ENCODE data around the gene CRHR2.

The CRHR2 gene

DNA sequence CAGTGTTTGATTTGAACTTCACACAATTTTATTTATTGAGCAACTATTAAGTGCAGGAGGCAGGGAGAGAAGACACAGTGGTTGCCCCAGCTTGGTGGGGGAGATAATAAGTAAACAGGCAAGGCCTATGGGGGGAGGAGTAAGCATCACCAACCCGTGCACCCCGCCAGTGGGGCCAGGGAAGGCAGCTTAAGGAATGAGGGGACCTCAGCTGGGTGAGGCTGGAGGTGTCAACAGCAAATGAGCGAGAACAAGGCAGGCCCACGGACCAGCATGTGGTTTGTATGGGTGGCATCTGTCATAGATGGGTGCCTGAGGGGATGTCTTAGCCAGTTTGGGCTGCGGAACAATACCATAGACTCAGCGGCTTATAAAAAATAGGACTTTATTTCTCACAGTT is 24.1 kb upstream of the CRHR2 start:
- DNase-seq = no peak

- DNase-seq = no peak
These were observed 23.3 kb upstream of the CRHR2 start for GRCh38 chr7:30705596-30705995.

DNA sequence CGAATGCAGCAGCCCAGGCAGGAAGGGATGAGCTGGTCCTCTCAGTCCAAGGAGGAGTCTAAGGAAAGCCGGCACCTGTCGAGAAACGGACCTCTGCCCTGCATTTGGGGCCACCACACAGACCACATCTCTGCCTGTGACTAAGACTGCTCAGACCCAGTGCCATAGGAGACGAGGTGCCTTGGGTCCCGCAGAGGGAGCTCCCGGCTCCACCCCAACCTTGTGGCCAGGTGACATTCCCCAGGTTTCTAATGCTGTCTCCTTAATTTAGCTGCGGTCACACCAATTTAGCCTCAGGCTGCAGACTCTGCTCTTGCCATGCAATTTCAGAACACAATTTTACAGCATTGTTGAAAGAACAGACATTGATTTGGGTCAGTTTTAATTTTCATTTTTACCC is 22.8 kb upstream of the CRHR2 start:
- DNase-seq = no peak

DNA sequence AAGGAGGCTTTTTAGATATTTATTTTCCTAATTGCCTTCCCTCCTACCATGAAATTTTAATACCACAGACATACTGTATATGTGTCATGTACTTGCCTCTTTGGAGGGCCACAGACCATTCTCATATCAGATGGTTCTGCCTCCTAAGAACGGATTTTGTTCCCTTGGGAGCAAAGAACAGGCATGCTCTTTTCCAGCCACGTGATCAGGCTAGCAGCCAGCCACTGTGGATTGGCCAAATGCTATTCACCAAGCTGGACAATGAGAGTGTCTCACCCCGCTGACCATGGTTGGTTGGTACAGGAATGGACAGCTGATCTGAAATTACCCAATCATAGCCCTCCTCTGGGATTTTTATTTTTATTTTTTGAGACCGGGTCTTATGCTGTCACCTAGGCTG is 21.5 kb upstream of the CRHR2 start:
- no peak for DNase-seq

- no peak for DNase-seq
These were observed 19.9 kb upstream of the CRHR2 start for GRCh38 chr7:30702200-30702599.

DNA sequence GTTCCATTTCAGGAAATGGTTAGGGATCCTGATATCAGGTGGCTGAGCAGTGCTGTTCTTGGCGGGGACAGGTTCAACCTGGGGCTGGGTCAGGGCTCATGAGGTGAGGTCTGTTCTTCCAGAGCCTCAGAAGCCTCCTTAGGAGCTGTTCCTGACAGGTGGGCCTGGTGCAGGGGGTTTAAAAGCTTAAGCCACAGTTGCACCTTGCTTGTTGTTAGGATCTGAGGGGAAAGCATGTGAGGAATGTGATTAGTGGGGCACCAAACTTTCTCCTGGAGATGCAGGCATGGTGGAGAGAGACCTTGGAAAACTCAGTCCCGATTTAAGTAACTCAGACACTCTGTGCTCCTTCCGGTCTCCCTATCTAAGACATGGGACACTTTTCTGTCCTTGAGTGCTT is 18.7 kb upstream of the CRHR2 start:
- DNase-seq = no peak

DNA sequence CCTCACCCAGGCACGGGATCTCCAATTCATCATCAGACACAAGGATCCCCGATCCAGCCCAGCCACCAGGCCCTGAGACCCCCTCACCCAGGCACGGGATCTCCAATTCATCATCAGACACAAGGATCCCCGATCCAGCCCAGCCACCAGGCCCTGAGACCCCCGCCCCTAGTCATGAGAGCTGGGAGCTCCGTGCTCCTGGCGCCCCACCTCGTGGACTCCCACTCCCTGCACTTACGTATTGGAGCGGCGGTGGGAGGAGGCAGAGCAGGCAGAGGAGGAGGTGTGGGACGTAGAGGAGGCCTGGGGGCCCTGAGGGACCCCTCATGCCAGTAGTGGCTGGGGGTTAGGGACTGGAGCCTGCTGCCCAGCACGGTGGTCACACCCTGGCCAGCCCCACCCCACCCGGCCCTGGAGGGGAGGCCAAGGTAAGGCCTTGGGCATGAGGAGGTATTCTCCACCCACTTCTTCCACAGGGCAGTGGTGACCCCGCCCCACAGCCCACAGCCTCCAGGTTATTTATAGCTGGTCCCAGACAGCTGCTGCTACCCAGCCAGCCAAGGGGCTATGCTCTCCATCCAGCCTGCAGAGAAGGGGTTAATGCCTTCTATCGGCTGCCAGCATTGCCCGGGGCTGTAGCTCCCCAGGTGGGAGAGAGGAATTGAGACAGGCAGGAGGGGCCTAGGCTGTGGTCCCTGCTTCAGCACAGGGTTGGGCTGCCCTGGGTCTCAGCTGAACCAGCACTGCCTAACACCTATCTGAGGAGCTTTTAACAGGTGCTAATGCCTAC is 17.6 kb upstream of the CRHR2 start:
- DNase-seq = no peak

DNA sequence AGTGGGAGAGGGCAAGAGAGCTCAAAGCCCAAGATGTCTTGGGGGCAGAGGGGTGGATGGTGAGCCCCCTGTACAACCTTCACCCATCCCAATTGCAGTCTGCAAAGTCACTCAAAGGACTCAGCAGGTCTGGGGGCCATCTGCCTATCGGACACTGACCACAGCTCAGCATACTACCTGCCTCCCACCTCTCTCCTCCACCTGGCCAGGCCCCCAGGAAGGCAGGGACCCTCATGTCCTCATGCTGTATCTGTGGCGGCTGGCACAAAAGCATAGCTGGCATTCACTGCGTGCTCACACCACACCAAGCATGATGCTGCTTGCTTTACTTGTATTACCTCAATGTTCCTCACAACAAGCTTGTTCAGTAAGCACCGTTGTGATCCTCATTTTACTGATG is 16.2 kb upstream of the CRHR2 start:
- DNase-seq = no peak

DNA sequence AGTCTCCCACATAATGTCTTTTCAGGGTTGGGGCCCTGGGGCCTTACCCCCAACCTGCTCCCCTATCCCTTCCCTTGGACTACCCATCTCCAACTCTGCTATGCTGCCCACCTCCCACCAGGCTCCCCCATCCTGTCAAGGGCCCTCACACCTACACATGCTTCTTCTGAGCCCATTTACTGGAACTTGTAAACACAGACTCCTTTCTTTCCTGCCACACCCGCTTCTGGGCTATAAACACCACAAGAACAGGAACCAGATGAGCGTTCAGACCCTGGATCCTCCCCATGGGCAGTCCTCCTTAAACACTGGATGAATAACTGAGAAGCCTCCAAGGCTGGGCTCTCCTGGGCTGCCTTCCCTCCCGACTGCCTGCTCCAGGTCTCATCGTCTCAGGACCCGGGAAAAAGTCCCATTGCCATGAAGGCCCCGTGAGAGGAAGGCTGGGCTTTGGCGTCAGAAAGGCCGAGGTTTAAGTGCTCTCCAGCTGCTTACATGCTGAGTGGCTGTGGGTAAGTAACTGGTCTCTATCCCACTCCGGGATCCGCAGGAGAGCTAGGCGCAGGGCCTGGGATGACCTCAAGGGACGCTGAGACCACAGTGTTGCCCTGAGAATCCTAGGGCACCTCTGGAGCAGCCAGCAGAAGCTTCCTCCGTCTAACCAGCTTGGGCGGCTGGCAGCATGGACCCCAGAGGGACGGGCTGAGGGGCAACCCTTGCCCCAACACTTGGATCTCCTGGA is 15.6 kb upstream of the CRHR2 start:
- no peak for DNase-seq

GRCh38 chr7:30694774-30695721 is 12.8 kb upstream of the CRHR2 start:
- no peak for DNase-seq

- DNase-seq = no peak
These were observed 12.0 kb upstream of the CRHR2 start for GRCh38 chr7:30694218-30694745.

GRCh38 chr7:30692882-30693281 is 10.6 kb upstream of the CRHR2 start:
- no peak for DNase-seq

DNA sequence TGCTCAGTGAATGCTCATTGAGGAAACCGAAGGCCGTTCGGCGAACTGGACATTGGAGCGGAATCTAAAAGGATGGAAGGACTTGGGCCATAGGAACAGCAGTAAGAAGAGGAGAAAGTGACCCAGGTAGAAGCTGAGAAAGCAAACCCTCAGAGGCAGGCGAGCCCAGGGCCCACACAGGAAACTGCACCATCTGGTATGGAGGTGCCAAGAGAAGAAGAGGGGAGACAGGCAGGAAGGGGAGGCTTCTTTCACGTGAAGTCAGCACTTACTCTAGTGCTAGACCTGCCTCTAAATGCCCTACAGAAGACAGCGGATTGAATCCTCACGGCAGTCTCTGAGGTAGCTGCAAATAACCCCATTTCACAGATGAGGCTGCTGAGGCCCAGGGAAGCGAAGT is 10.2 kb upstream of the CRHR2 start:
- DNase-seq = no peak

- no peak for DNase-seq
These were observed 7.8 kb upstream of the CRHR2 start for GRCh38 chr7:30690011-30690410.

DNA sequence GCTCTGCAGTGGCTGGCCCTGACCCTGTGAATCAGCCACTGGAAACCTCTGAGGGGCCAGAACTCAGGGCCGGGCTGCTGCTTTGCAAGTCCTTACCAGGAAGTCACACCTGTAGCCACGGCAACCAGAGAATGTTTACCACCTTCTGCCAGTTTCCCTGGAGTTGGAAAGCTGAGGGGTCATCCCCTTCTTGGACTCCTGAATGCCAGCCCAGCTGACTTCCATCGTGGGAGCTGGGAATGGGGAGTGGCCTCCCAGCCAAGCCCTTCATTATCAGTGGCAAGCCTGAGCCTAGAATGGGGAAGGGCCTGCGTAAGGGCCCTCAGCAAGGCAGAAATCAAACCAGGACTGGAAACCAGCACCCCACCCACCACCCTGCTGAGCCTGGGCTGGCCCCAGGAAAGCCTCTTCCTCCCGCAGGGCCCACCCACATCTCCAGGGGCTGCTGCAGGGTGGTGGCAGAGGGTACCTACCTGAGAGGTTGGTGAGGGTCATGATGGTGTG is 6.5 kb upstream of the CRHR2 start:
- no peak for DNase-seq

GRCh38 chr7:30687604-30688003 is 5.3 kb upstream of the CRHR2 start:
- no peak for DNase-seq

GRCh38 chr7:30684351-30684750 is 2.1 kb upstream of the CRHR2 start:
- DNase-seq = no peak

DNA sequence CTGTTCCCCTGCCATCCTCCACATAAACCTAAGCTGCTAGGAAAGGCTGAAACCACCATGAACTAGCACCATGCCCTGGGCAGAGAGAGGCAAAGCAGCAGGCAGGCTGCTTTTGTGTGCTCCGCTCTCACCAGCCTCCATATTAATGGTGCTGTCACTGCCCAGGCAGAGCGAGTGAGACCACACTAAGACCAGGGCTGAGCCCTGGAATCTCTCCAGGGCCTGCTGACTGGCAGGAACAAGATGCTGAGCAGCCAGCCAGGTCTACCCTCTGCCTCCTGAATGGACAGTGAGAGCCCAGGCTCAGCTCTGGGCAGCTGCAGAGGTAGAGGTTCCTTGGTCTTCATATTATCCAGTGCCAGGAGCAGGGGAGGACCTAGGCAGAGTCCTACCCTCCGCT is 1.6 kb upstream of the CRHR2 start:
- no peak for DNase-seq

DNA sequence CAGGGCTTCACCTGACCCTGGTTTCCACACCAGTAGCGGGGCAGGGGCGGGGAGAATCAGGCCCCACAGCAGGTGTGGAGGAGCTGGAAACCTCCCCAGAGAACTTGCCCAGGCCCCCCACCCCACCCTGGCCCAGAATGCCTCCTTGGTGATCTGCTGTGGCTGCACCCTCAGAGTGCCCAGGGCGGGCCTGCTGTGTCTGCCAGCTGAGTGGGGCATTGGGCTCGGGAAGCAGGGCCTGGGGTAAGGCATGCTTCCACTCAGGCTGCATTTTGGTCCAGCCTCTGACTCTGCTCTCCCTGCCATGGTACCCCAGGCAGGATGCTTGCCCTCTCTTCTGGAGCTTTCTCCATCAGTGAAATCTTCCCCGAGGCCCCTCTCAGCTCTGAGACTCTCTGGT is 1.1 kb upstream of the CRHR2 start:
- DNase-seq = no peak

GRCh38 chr7:30681815-30682211 is 443 bp downstream of the CRHR2 start:
- no peak for DNase-seq

DNA sequence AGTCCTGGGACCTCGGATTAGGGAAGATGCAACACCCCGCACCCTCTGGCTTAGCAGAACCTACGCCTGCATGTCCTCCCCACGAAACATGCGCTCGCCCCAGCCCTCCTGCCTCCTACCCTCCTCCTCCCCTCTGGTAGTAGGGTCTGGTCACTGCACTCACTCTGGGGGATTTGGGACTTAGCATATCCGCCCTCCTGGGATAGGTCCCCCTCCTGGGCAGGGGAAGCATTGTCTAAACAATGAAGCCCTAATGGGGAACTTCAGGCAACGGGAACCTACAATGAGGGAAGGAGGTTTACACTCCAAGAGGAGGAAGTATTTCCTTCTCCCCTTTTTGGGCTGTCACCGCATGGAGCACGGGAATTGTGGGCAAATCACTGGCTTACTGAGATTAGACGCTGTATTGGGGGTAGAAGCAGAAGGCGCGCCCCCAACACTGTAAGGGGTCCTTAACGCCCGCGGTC is 892 bp downstream of the CRHR2 start:
- no peak for DNase-seq

DNA sequence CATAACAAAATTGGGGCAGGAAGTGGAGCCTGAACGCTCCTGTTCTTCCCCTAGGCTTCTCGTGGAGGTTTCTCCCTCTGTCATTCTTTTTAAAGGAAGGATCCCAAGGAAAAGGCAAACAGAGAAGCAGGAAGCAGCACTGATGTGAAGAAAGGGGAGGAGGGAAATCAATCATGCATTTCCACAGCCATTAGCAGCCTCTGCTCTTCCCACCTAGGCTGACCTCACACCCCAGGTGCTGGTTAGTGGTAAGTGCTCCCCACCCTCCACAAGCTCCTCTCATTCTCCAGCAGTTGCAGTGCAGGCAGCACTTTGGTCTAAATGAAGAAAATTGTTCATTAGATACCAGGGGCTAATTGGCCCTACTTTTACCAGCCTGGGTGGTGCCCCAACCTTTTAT is 2.6 kb downstream of the CRHR2 start:
- no peak for DNase-seq

DNA sequence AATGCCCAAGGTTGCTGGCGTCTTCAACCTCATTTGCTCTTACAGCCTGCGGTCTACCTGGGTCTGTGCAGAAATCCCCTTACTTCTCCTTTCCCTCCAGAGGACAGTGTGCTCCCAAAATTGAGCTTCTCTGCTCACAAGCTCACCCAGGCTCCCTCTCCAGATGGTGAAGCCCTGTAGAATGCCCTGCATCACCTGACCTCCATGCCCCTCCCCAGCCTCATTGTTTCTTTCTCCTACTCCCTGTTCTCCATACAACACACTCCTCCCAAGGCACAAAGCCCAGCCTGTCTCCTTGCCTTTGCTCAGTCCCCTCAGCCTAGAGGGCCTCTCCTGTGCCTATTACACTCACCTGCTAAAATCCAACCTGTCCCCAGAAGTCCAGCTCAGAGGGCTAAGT is 3.5 kb downstream of the CRHR2 start:
- DNase-seq = no peak
